KMS-11 (cell line): ENCODE results near the gene KCTD15.

ENCODE experiments used
- H2AFZ ChIP-seq: fragments of 200-600 bp; sonication (generic); 2 replicates; pipeline ENCODE4 v1.6.1; 2016; ENCODE audit warnings: antibody characterized with exemption, mixed run types, low read depth
- H3K27ac ChIP-seq: fragments of 200-600 bp; sonication (generic); 2 replicates; pipeline ENCODE4 v1.6.1; 2016; ENCODE audit warnings: mild to moderate bottlenecking, mixed run types
- H3K27me3 ChIP-seq: fragments of 200-600 bp; sonication (generic); 2 replicates; pipeline ENCODE4 v1.6.1; 2017; ENCODE audit warnings: mild to moderate bottlenecking, low read depth, mixed run types, moderate library complexity; ENCODE audit not compliant: insufficient read depth
- H3K36me3 ChIP-seq: fragments of 200-600 bp; sonication (generic); 2 replicates; pipeline ENCODE4 v1.6.1; 2017; ENCODE audit warnings: mild to moderate bottlenecking, mixed run types; ENCODE audit not compliant: insufficient read depth
- H3K4me1 ChIP-seq: fragments of 200-600 bp; sonication (generic); 2 replicates; pipeline ENCODE4 v1.6.1; 2016; ENCODE audit warnings: mild to moderate bottlenecking, low read depth, mixed run types; ENCODE audit not compliant: poor library complexity, severe bottlenecking
- H3K4me2 ChIP-seq: fragments of 200-600 bp; sonication (generic); 2 replicates; pipeline ENCODE4 v1.7.0; 2016; ENCODE audit warnings: mild to moderate bottlenecking, mixed run types
- H3K4me3 ChIP-seq: fragments of 200-600 bp; sonication (generic); IDR thresholded peaks from 2 replicates; pipeline ENCODE4 v1.6.1; 2017; ENCODE audit warnings: low read depth, low read length, mixed read lengths; ENCODE audit not compliant: insufficient read depth
- H3K79me2 ChIP-seq: fragments of 200-600 bp; sonication (generic); 2 replicates; pipeline ENCODE4 v1.6.1; 2016; ENCODE audit warnings: low read depth, mixed run types; ENCODE audit not compliant: insufficient read depth
- H3K9ac ChIP-seq: fragments of 200-600 bp; sonication (generic); 2 replicates; pipeline ENCODE4 v1.6.1; 2016; ENCODE audit warnings: mild to moderate bottlenecking, mixed run types
- H4K20me1 ChIP-seq: fragments of 200-600 bp; sonication (generic); 2 replicates; pipeline ENCODE4 v1.6.1; 2016; ENCODE audit warnings: mild to moderate bottlenecking, mixed run types; ENCODE audit not compliant: insufficient read depth
- TF ChIP-seq, protein P1 (sequence below): fragments of 200-600 bp; sonication (generic); conservative IDR thresholded peaks from 2 replicates; pipeline ENCODE4 v1.6.1; 2017; ENCODE audit warnings: low read depth, mild to moderate bottlenecking, antibody characterized with exemption, low read length, moderate library complexity, mixed read lengths

KCTD15 gene

GRCh38 chr19:33802801-33803200 is 6.1 kb downstream of the KCTD15 start:
- Histone ChIP-seq H3K4me2 (no peak overlapping the region), H2AFZ (no peak overlapping the region), H3K27me3 (no peaks in the 10 kb centered on the region), H3K79me2 (no peaks in the 10 kb centered on the region), H4K20me1 (no peaks in the 10 kb centered on the region), H3K4me1 (no peaks in the 10 kb centered on the region), H3K4me3 (no peak overlapping the region), H3K27ac (no peak overlapping the region), H3K9ac (no peak overlapping the region), H3K36me3 (0 out of 2 replicates have a peak, but pooled peaks cover 6% of the 10 kb centered on the region)
- TF ChIP-seq, protein P1, sequence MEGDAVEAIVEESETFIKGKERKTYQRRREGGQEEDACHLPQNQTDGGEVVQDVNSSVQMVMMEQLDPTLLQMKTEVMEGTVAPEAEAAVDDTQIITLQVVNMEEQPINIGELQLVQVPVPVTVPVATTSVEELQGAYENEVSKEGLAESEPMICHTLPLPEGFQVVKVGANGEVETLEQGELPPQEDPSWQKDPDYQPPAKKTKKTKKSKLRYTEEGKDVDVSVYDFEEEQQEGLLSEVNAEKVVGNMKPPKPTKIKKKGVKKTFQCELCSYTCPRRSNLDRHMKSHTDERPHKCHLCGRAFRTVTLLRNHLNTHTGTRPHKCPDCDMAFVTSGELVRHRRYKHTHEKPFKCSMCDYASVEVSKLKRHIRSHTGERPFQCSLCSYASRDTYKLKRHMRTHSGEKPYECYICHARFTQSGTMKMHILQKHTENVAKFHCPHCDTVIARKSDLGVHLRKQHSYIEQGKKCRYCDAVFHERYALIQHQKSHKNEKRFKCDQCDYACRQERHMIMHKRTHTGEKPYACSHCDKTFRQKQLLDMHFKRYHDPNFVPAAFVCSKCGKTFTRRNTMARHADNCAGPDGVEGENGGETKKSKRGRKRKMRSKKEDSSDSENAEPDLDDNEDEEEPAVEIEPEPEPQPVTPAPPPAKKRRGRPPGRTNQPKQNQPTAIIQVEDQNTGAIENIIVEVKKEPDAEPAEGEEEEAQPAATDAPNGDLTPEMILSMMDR: no peak

DNA sequence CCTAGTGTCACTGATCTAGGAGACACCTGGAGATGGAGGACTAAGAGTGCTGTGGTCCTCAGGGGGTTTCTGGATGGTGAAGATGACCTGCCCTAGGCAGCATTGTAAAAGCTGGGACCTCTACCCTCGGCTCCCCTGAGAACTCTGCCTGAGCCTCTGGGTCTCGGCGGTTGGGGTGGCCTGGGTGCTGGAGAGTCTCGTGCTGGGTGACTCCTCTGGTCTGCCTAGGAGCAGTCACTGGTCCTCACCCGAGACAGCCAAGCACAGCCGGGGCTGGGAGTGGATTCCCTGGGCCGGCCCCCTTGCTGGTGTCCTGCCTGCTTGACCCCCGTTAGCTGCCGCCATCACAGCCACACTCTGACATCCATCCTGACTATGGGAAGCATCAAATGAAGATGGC is 6.7 kb downstream of the KCTD15 start:
- 0 out of 2 replicates have a peak, but pooled peaks cover 6% of the 10 kb centered on the region for H3K36me3 ChIP-seq

DNA sequence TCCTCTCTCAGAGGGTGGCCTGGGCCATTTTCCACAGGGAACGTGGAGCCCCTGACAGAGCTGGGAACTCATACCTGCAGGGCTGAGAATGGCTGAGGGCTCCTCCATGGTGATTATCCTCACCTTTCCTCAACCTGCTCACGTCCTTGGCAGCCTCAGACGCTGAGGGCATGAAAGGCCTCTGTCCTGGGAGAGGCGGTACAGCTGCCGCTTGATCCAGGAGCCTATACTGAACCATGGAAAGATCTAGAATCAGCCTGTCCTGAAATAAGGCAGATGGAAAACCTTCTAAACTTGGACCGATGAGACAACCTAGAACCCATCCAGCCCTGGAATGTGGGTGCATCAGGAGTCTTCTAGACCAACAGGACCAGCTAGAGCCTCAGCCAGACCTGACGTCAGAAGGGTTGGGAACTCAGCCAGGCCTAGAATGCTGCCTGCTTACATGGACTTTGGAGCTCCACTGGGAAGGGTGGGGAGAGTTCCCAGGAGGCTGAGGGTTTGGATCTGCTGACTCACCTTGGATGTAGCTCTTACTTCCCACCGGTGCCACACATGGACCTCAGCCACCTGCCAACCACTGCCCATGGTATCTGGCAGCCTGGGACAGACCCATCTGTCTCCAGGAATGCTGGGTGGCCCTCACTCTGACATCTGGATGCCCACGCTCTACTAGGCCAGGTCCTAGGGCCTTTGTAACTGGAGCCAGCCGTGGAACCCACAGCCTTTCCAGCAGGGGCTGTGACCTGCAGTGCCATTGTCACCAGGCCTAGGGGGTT is 7.5 kb downstream of the KCTD15 start:
- Histone ChIP-seq H3K79me2 (no peaks in the 10 kb centered on the region), H4K20me1 (no peaks in the 10 kb centered on the region), H2AFZ (no peak overlapping the region), H3K36me3 (0 out of 2 replicates have a peak, but pooled peaks cover 6% of the 10 kb centered on the region), H3K27ac (no peak overlapping the region), H3K9ac (no peak overlapping the region), H3K4me2 (no peak overlapping the region), H3K4me1 (no peaks in the 10 kb centered on the region), H3K4me3 (no peak overlapping the region), H3K27me3 (no peaks in the 10 kb centered on the region)
- TF ChIP-seq, protein P1: no peak

More for the DNA sequence above, 6.7 kb downstream of the KCTD15 start:
- Histone ChIP-seq H2AFZ (no peak overlapping the region), H3K4me1 (no peaks in the 10 kb centered on the region), H3K27ac (no peak overlapping the region), H3K79me2 (no peaks in the 10 kb centered on the region), H4K20me1 (no peaks in the 10 kb centered on the region), H3K9ac (no peak overlapping the region), H3K4me3 (no peak overlapping the region), H3K4me2 (no peak overlapping the region), H3K27me3 (no peaks in the 10 kb centered on the region)
- TF ChIP-seq, protein P1: no peak

DNA sequence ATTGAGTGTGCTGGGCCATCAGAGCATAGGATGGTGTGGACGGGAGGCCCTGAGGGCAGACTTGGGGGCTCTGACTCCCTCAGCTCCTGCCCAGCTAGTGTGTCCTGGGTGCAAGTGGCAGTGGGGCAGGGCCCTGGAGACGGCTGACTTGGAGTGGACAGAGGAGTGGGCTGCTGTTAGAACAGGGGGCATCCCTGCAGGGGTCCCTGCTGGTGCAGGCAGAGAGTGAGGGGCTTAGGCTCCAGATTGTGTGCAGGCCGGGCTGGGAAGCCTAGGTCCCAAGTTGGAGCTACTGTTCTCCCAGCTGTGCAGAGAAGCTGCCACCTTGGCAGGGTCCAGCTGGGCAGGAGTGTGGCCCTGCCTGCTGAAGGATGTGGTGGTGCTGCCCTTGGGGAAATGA is 8.6 kb downstream of the KCTD15 start:
- Histone ChIP-seq H3K4me1 (no peaks in the 10 kb centered on the region), H3K9ac (no peak overlapping the region), H3K27ac (no peak overlapping the region), H3K79me2 (no peaks in the 10 kb centered on the region), H3K4me3 (no peak overlapping the region), H3K27me3 (no peaks in the 10 kb centered on the region), H3K4me2 (no peak overlapping the region), H4K20me1 (no peaks in the 10 kb centered on the region), H3K36me3 (0 out of 2 replicates have a peak, but pooled peaks cover 6% of the 10 kb centered on the region), H2AFZ (no peak overlapping the region)
- TF ChIP-seq, protein P1: no peak
